ENCODE data around the gene HEATR5A.
"Not testable (repeated sequence)": the region's sequence is repeated elsewhere in the genome, so short reads cannot be mapped to it uniquely, and the experiment has no call there.

Gene HEATR5A

GRCh38 chr14:31420319-31421111, at the start of gene HEATR5A:
TSS of gene HEATR5A (minus strand) at chr14:31420550. CDS start at chr14:31402975, 17,575 bp downstream.
- peak; percentile 96 for DNase-seq

- no peak for DNase-seq
Observed at GRCh38 chr14:31466554-31466953, 46.2 kb upstream of the HEATR5A start.

GRCh38 chr14:31465111-31465510, 44.8 kb upstream of the HEATR5A start:
- DNase-seq = no peak

GRCh38 chr14:31462450-31462849, 42.1 kb upstream of the HEATR5A start:
- not testable (repeated sequence) for DNase-seq

GRCh38 chr14:31461545-31461944, 41.2 kb upstream of the HEATR5A start:
- DNase-seq = no peak

GRCh38 chr14:31457665-31458659, 37.6 kb upstream of the HEATR5A start:
- peak; percentile 36 for DNase-seq

- peak; percentile 98 for DNase-seq
Observed at GRCh38 chr14:31456841-31457664, 36.7 kb upstream of the HEATR5A start, which contains the start of gene DTD2. TSS of gene DTD2 (minus strand) at chr14:31457506. CDS start at chr14:31457393, 113 bp downstream.

GRCh38 chr14:31449971-31450610, 29.7 kb upstream of the HEATR5A start:
- peak; percentile 58 for DNase-seq

GRCh38 chr14:31449136-31449535, 28.8 kb upstream of the HEATR5A start:
- no peak for DNase-seq

GRCh38 chr14:31445703-31446102, 25.4 kb upstream of the HEATR5A start:
- no peak for DNase-seq

GRCh38 chr14:31442284-31442683, 21.9 kb upstream of the HEATR5A start:
- no peak for DNase-seq

GRCh38 chr14:31441273-31442111, 21.1 kb upstream of the HEATR5A start:
- no peak for DNase-seq

- DNase-seq = no peak
Observed at GRCh38 chr14:31440280-31440679, 19.9 kb upstream of the HEATR5A start.

- DNase-seq = no peak
Observed at GRCh38 chr14:31439561-31439960, 19.2 kb upstream of the HEATR5A start.

GRCh38 chr14:31437045-31437691, 16.8 kb upstream of the HEATR5A start:
- not testable (repeated sequence) for DNase-seq

GRCh38 chr14:31435276-31435675, 14.9 kb upstream of the HEATR5A start:
- no peak for DNase-seq

GRCh38 chr14:31430634-31431264, 10.4 kb upstream of the HEATR5A start:
- DNase-seq = no peak

GRCh38 chr14:31429791-31430190, 9.4 kb upstream of the HEATR5A start:
- DNase-seq = no peak

- DNase-seq = no peak
Observed at GRCh38 chr14:31428011-31428410, 7.7 kb upstream of the HEATR5A start.

- no peak for DNase-seq
Observed at GRCh38 chr14:31426663-31427062, 6.3 kb upstream of the HEATR5A start.

Measured in NCI-H69 (cell line).